Germinal center (tissue), 1 donor: Measurements from ENCODE around the gene C1orf122.

Experiments
- DNase-seq: peaks from one replicate; pipeline ENCODE4 v3.0.0; 2012; ENCODE audit warnings: mixed read lengths, low spot score

Gene C1orf122

GRCh38 chr1:37797750-37798345 is 9.7 kb upstream of the C1orf122 start:
- no peak for DNase-seq

GRCh38 chr1:37802439-37802838 is 5.2 kb upstream of the C1orf122 start:
- DNase-seq: no peak

DNA sequence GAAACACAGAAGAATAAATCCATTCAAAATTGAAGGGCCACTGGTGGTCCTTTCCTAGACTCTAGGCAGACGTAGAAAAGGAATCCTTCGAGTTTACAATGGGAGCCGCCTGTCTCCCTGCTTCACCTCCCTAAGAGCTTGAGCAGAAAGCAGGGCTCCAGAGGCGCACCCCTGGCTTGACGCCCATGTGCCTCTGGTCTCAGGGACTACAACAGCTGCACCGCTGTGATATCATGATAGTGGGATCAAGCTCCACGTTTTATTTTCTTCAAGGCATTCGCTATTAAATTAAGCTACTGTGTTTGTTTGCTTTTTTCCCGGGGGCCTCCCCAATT is 403 bp upstream of the C1orf122 start:
- no peak for DNase-seq

DNA sequence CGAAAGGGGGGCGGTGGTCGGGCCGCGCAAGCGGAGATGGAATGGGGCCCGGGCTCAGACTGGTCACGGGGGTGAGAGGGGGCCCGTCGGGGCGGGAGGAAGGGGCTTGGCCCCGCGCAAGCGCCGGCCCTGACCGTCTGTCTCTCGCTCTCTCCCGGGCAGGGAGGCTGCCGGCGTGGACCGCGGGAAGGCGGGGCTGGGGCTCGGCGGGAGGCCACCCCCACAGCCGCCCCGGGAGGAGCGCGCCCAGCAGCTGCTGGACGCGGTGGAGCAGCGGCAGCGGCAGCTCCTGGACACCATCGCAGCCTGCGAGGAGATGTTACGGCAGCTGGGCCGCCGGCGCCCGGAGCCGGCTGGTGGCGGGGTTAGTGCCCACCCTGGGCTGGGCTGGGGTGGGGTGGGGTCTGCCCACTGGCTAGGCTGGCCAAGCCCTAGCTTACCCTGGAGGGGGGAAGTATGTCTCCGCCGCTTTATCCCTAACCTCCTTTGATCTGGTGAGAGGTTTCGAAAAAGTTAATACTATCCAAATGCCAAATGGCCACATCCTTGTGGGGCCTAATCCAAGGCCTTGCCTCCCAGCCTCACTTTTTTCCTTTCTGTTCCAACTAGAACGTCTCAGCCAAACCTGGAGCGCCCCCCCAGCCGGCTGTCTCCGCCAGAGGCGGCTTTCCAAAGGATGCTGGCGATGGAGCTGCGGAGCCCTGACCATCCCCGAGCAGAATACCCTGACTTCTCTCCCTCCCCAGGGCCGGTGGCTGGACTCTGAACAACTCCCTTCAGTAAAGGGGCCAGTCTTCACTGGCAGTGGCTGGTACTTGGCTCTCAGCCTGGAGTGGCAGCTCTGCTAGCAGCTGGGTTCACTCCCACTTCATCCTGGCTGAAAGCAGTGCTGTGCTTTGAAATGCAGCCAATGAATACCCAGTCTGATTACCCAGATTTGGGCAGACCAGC is 1.1 kb downstream of the C1orf122 start:
- DNase-seq: peak; percentile 64

GRCh38 chr1:37809942-37810341 is 2.4 kb downstream of the C1orf122 start:
- DNase-seq: no peak

DNA sequence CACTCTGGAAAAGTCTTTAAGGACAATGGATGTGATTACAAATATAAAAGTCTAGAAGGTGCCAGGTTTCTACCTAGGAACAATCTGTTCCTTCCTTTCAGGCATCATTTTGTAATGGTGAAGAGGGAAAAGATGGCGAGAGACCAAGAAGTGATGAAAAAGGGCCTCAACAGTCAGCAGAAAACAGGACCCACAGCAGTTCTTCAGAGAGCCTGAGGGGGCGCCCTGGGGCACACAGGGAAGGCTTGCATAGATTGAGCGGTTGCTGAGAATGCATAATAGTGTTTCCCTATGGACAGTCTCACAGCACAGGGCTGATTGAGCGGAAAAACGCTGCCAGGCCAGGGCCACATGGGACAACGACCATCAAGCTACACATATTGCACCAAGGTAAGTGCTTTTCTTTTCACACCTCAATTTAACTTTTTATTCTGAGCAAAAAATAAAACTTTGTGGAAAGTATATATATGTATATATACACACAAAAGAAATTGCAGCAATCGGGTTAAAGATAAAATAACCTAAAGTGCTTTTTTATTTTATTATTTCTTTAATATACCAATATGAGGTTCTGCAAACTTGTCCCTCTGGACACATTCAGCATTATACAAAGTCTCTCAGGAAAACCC is 3.6 kb downstream of the C1orf122 start:
- DNase-seq: peak; percentile 71

GRCh38 chr1:37813529-37814145 is 6.0 kb downstream of the C1orf122 start:
- DNase-seq: no peak

- no peak for DNase-seq
Measured at GRCh38 chr1:37814252-37814651, 6.7 kb downstream of the C1orf122 start.

GRCh38 chr1:37817481-37817880 is 9.9 kb downstream of the C1orf122 start:
- DNase-seq: no peak

DNA sequence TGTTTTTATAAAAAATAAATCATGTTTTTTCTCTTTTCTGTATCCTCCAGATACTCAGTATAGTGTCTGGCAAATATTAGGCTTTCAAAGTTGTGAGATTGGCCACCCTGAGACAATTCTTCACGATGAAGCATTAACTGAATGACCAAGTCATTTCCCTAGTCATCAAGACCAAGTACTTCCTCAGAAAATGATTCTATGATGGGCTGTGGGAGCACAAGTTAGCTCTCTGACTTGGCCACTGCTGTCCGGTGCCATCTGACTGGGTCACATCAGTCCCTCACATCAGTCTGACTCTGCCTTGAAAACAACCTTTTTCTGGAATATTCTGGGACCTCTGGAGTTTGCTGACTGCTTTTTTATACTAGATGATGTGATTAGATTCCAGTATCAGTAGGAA is 13.9 kb downstream of the C1orf122 start:
- DNase-seq: no peak

GRCh38 chr1:37822906-37823815 is 15.6 kb downstream of the C1orf122 start:
- no peak for DNase-seq

GRCh38 chr1:37824001-37824400 is 16.4 kb downstream of the C1orf122 start:
- DNase-seq: no peak

GRCh38 chr1:37825506-37825905 is 17.9 kb downstream of the C1orf122 start:
- DNase-seq: no peak

DNA sequence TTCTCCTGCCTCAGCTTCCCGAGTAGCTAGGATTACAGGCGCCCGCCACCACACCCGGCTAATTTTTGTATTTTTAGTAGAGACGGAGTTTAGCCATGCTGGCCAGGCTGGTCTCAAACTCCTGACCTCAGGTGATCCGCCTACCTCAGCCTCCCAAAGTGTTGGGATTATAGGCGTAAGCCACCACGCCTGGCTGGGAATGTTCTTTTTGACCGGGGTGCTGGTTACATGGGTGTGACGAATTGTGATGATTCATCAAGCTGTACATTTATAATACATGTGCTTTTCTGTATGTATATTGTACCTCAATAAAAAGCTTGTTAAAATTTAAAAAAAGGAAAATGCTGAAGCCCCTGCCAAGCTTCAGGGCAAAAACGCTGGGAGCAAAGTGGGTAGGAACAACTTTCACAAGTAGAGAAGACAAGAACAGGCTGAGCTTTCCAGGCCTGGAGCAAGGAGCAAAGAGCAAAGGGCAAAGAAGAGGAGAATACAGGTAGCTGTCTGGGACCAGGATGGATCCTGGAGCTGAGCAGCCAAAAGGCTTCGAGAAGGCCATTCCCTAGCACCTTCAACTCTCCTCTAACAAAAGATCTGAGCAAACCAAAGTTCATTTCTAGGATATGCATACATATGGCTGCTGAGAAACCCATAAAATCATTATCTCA is 21.0 kb downstream of the C1orf122 start:
- DNase-seq: no peak

GRCh38 chr1:37831109-37831508 is 23.5 kb downstream of the C1orf122 start:
- no peak for DNase-seq

- no peak for DNase-seq
Measured at GRCh38 chr1:37831809-37832208, 24.2 kb downstream of the C1orf122 start.

DNA sequence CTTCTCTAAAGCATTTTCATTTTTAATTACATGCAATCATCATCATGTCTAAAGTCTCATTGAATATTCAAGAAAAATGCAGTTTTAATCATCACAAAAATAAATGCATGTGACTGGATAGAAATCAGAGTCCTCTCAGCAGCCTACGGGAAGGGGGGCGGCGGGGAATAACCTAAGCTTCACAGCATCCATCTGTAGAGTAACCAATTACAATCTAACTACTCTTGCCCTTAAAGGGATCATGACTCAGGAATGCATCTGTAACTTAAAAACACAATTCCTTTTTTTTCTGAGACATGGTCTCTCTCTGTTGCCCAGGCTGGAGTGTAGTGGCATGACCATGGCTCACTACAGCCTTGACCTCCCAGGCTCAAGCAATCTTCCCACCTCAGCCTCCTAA is 29.2 kb downstream of the C1orf122 start:
- DNase-seq: no peak

DNA sequence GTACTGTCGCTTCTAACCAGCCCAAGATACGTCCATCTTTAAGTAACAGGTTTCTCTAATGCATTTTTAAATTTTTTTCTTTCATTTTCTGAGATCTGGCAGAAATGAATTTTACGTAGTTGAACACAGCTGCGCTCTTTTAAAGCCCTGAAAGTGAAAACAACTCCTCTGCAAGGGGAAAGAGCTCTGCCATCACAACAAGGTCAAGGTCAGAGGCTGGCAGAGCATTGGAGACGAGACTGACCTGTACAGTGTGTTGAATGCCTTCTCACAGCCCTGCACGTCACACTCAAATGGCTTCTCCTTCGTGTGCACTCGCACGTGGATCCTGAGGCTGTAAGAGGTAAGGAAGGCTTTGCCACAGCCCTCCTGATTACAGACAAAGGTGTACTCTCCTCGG is 32.1 kb downstream of the C1orf122 start:
- no peak for DNase-seq

GRCh38 chr1:37840711-37841110 is 33.1 kb downstream of the C1orf122 start:
- no peak for DNase-seq

GRCh38 chr1:37841652-37842051 is 34.1 kb downstream of the C1orf122 start:
- DNase-seq: no peak

- DNase-seq: no peak
Measured at GRCh38 chr1:37844536-37844935, 36.9 kb downstream of the C1orf122 start.
